ENCODE data around the gene PAIP2.

DNA sequence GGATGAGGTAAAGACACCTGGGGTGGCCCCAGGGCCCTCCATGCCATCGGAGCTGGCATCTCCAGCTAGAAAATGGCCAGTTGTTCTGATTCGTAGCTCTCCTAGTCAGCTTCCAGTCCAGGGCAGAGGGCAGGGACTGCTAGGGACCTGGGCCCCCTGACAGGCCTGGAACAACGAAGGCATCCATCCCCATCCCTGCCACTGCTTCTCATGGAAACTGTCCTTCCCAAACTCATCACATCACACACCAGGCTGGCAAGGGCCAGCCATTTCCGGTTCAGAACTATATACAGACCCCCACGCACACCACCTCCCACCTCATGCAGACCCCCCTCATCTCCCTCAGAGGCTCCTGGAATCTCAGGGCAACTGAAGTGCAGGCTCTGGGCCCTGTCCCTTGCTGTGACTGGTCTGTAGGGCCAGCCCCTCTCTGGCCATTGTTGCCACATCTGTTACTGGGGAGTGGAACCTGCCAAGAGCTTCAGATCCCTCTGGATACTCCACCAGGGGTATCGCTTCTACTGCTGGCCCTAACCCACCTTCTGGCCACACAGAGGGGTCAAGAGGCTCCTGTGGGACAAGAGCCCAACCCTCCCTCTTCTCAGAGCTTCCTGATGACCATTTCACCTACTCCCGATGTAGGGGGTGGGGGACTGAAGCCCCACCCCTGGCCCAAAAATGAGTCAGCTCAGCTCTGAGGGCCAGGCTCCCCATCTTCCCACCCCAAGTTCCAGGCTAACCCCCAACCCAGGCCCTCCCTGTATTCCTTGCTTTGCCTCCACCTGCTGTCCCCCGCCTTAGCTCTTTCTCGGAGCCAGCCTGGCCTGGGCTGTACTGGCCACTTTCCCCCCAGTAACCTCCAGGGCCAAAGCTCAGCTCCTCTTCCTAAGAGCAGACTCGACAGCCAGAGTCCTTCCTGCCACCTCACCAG is 49.2 kb downstream of the PAIP2 start:
- TF ChIP-seq, protein P1, sequence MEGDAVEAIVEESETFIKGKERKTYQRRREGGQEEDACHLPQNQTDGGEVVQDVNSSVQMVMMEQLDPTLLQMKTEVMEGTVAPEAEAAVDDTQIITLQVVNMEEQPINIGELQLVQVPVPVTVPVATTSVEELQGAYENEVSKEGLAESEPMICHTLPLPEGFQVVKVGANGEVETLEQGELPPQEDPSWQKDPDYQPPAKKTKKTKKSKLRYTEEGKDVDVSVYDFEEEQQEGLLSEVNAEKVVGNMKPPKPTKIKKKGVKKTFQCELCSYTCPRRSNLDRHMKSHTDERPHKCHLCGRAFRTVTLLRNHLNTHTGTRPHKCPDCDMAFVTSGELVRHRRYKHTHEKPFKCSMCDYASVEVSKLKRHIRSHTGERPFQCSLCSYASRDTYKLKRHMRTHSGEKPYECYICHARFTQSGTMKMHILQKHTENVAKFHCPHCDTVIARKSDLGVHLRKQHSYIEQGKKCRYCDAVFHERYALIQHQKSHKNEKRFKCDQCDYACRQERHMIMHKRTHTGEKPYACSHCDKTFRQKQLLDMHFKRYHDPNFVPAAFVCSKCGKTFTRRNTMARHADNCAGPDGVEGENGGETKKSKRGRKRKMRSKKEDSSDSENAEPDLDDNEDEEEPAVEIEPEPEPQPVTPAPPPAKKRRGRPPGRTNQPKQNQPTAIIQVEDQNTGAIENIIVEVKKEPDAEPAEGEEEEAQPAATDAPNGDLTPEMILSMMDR (IDR thresholded peaks at IDR 0.05) = no peak
- no peak for TF ChIP-seq POLR2A (IDR thresholded peaks at IDR 0.05)

All from prostate gland (tissue), 2 donors.